GM12801 (cell line): Measurements from ENCODE around the gene PSEN2.

Source experiments
- TF ChIP-seq, protein P1 (sequence below): IDR thresholded peaks from one replicate; pipeline ENCODE4 v1.5.1; 2011; ENCODE audit warnings: control low read depth; ENCODE audit not compliant: insufficient read length; ENCODE audit errors: extremely low read depth

PSEN2 gene

GRCh38 chr1:226940806-226941067 lies 70.3 kb downstream of the PSEN2 start:
- TF ChIP-seq, protein P1, sequence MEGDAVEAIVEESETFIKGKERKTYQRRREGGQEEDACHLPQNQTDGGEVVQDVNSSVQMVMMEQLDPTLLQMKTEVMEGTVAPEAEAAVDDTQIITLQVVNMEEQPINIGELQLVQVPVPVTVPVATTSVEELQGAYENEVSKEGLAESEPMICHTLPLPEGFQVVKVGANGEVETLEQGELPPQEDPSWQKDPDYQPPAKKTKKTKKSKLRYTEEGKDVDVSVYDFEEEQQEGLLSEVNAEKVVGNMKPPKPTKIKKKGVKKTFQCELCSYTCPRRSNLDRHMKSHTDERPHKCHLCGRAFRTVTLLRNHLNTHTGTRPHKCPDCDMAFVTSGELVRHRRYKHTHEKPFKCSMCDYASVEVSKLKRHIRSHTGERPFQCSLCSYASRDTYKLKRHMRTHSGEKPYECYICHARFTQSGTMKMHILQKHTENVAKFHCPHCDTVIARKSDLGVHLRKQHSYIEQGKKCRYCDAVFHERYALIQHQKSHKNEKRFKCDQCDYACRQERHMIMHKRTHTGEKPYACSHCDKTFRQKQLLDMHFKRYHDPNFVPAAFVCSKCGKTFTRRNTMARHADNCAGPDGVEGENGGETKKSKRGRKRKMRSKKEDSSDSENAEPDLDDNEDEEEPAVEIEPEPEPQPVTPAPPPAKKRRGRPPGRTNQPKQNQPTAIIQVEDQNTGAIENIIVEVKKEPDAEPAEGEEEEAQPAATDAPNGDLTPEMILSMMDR, result no peak

DNA sequence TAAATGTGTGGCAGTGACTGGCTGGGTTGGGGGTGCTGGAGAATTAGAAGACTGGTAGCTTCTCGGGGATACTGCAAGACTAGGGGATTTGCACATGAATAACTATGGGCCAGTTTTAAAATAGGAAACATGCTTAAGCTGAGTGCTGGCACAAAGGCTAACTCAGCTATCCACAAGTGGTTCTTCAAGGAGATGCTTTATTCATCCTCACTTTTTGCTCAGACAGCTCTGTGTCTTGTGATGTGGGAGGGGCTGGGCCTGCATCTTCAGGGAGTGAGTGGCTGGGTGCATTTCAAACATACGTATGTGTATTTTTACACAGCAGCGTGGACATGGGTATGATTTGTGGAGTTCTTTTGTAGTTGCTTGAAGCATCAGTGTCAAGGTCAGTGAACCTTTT lies 72.0 kb downstream of the PSEN2 start:
- TF ChIP-seq, protein P1, result no peak

- TF ChIP-seq, protein P1, result no peak
These were observed 72.7 kb downstream of the PSEN2 start for GRCh38 chr1:226943156-226943555.

GRCh38 chr1:226943927-226944326 lies 73.5 kb downstream of the PSEN2 start:
- TF ChIP-seq, protein P1, result no peak

DNA sequence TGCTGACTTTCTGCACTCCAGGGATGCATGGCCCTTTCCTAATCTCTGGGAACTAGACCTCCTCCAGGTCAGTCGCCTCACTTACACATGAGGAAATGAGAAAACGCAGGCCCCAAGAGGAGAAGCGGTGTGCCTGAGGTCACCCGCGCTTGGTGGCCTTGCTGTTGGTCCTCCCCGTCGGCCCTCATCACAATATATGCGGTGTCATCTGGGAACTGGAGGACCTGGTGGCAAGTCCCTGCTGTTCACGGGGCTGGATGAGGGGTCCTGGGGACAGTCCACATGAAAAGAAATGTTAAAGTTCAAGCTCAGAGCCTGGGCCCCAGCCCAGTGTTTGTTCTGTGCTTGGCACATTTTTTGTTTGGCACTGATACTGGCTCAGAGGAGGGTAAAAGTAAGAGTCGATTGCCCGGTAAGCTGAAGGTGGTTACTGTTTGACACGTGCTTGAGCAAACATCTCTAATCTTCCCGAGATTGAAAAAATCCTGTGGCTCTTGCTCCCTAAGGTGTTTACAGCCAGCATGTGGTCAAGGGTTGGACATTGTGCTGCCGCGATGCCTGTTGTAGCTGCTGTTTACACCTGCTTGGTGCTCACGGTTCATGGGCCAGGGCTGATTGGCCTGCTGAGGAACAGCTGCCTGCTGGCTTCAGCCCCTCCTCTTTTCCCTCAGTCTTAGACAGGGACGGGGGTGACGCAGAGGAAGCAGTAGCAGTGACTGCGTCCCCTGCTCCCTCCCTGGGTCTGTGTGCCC lies 74.9 kb downstream of the PSEN2 start:
- TF ChIP-seq, protein P1, result no peak
